Measurements from ENCODE around the gene CCM2L. TPM values are rescaled to one million over a fixed set of nuclear protein-coding genes. Genes with fewer than 3 reads are reported as not detected.

The CCM2L gene
- not detected in 2 replicates for total RNA-seq

- Mint-ChIP-seq H3K36me3 (ENCODE audit: low read depth) (no peaks in the 10 kb centered on the region), H3K27ac (no peak within 1 kb of the TSS), H3K4me3 (ENCODE audit: low read depth) (no peak within 1 kb of the TSS), H3K27me3 (ENCODE audit: low read depth) (peaks cover 11% of the 10 kb centered on the region), H3K9me3 (no peaks in the 10 kb centered on the region), H3K4me1 (ENCODE audit: low read depth) (peaks cover 3% of the 10 kb centered on the region)
- DNase-seq (ENCODE audit: low spot score) = no peak
- intact Hi-C loops (cut with micrococcal nuclease) = no loop called here
Measured at GRCh38 chr20:32010101-32010500, at the start of gene CCM2L. CCM2L (plus strand) TSS chr20:32010438; CDS start chr20:32010455, 17 bp downstream.

DNA sequence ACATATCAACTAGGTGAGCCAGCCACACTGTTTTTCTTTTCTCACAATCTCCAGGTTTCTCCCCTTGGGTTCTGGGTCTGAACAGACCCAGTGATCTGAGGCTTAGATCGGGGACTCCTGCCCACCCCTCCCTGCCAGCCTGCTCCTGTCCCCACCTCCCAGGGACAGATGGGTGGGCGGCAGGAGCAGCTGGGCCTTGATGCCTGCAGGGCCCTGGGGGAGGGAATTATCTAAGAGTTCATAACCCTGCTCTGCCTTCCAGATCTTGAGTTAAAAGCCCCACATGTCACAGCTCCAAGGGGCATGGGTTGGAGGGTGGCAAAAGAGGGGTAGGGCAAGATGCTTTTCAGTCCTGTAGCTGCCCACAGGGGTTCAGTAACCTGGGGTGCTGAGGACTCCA, 47.5 kb upstream of the CCM2L start:
- no peak for DNase-seq (ENCODE audit: low spot score)
- Mint-ChIP-seq H3K4me3 (ENCODE audit: low read depth) (no peak overlapping the region), H3K27ac (no peak overlapping the region), H3K4me1 (ENCODE audit: low read depth) (peaks cover 3% of the 10 kb centered on the region), H3K27me3 (ENCODE audit: low read depth) (peaks cover 30% of the 10 kb centered on the region), H3K36me3 (ENCODE audit: low read depth) (no peaks in the 10 kb centered on the region), H3K9me3 (no peaks in the 10 kb centered on the region)
- intact Hi-C loops (cut with micrococcal nuclease) = no loop called here

DNA sequence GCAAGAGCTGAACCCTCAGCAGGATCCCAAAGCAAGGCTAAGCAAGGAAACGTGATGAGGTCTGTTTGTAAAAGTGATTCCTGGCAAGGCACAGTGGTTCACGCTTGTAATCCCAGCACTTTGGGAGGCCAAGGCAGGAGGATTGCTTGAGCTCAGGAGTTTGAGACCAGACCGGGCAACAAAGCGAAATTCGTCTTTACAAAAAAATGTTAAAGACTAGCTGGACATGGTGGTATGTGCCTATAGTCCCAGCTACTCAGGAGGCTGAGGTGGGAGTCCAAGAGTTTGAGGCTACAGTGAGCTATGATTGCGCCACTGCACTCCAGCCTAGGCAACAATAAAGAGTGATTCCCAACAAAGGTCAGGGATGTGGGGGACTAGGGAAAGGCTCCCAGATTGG, 46.3 kb upstream of the CCM2L start:
- H3K4me1 Mint-ChIP-seq (ENCODE audit: low read depth) = peaks cover 5% of the 10 kb centered on the region
- no peak for DNase-seq (ENCODE audit: low spot score)
- H3K4me3 Mint-ChIP-seq (ENCODE audit: low read depth) = no peak overlapping the region
- intact Hi-C loops (cut with micrococcal nuclease) = no loop called here
- no peak overlapping the region for H3K27ac Mint-ChIP-seq
- H3K9me3 Mint-ChIP-seq = no peaks in the 10 kb centered on the region
- no peaks in the 10 kb centered on the region for H3K36me3 Mint-ChIP-seq (ENCODE audit: low read depth)
- peaks cover 32% of the 10 kb centered on the region for H3K27me3 Mint-ChIP-seq (ENCODE audit: low read depth)

DNA sequence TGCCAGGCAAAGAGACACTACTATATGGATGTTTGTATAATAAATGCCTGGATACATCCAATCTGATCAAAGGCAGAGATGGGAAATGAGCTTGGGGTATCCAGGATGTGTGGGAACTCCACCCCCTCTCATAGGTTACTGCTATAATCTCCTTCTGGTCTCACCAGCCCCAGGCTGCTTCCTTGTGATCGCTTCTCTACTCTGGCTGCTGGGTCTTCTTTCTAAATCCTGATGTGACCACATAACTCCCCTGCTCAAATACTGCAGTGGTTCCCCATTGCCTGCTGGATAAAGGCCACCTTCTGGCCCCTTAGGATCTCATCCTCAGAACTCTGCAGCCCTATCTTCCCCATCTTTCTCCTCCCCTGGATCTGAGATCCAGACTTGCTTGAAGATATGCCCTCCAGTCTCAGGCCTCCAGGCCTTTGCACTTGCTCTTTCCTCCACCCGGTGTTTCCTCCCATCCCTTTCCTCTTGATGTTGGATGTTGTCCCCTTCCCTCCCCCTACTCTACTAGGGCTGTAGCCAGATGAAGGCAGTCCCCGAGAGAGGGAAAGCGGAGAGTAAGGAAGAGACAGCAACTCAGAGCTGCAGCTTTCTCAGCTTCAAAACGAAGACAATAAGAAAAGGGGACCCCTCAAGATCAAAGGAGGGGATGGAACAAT, 43.1 kb upstream of the CCM2L start:
- no peaks in the 10 kb centered on the region for H3K9me3 Mint-ChIP-seq
- H3K27ac Mint-ChIP-seq = no peak overlapping the region
- H3K4me1 Mint-ChIP-seq (ENCODE audit: low read depth) = peaks cover 5% of the 10 kb centered on the region
- intact Hi-C loops (cut with micrococcal nuclease) = no loop called here
- peaks cover 30% of the 10 kb centered on the region for H3K27me3 Mint-ChIP-seq (ENCODE audit: low read depth)
- H3K4me3 Mint-ChIP-seq (ENCODE audit: low read depth) = peak overlapping the region; percentile 64
- H3K36me3 Mint-ChIP-seq (ENCODE audit: low read depth) = no peaks in the 10 kb centered on the region
- DNase-seq (ENCODE audit: low spot score) = no peak

- peaks cover 27% of the 10 kb centered on the region for H3K27me3 Mint-ChIP-seq (ENCODE audit: low read depth)
- DNase-seq (ENCODE audit: low spot score) = peak; percentile 14
Measured at GRCh38 chr20:31967830-31968249, 42.4 kb upstream of the CCM2L start, which contains the start of gene XKR7. XKR7 (plus strand) TSS chr20:31968151; CDS start chr20:31968176, 25 bp downstream.

DNA sequence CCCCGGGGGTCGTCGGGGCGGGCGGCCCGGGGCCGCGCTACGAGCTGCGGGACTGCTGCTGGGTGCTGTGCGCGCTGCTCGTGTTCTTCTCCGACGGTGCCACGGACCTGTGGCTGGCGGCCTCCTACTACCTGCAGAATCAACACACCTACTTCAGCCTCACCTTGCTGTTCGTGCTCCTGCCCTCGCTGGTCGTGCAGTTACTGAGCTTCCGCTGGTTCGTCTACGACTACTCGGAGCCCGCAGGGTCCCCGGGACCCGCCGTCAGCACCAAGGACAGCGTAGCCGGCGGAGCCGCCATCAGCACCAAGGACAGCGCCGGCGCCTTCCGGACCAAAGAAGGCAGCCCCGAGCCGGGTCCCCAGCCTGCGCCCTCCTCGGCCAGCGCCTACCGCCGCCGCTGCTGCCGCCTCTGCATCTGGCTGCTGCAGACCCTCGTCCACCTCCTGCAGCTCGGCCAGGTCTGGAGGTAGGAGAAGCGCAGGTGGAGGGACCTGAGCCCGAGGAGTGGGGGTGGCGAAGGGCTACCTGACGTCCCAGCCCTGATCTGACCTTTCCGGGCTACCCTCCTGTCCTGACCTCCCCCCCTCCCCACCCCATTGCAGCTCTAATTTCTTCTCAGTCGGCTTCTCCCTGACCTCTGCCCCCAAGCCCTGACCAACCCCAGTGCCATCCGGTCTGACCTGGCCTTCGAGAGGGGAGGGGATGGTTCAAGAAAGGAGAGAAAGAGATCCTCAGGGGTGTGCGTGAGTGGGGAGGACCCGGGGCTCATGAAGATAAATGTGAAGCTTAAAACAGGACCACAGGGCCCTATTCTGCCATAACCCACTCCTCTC, 41.7 kb upstream of the CCM2L start:
- no peaks in the 10 kb centered on the region for H3K36me3 Mint-ChIP-seq (ENCODE audit: low read depth)

More at GRCh38 chr20:31967830-31968249, 42.4 kb upstream of the CCM2L start, which contains the start of gene XKR7:
- Mint-ChIP-seq H3K27ac (no peak within 1 kb of the TSS), H3K9me3 (no peaks in the 10 kb centered on the region), H3K4me1 (ENCODE audit: low read depth) (peaks cover 5% of the 10 kb centered on the region), H3K4me3 (ENCODE audit: low read depth) (peak within 1 kb of the TSS; percentile 83), H3K36me3 (ENCODE audit: low read depth) (no peaks in the 10 kb centered on the region)
- intact Hi-C loops (cut with micrococcal nuclease) = no loop called here

GRCh38 chr20:31969991-31970390, 40.2 kb upstream of the CCM2L start:
- H3K4me3 Mint-ChIP-seq (ENCODE audit: low read depth) = no peak overlapping the region
- H3K27me3 Mint-ChIP-seq (ENCODE audit: low read depth) = peaks cover 20% of the 10 kb centered on the region

More for the DNA sequence above, 41.7 kb upstream of the CCM2L start:
- Mint-ChIP-seq H3K27ac (no peak overlapping the region), H3K4me1 (ENCODE audit: low read depth) (peaks cover 5% of the 10 kb centered on the region), H3K9me3 (no peaks in the 10 kb centered on the region), H3K27me3 (ENCODE audit: low read depth) (peaks cover 26% of the 10 kb centered on the region), H3K4me3 (ENCODE audit: low read depth) (peak overlapping the region; percentile 83)
- intact Hi-C loops (cut with micrococcal nuclease) = no loop called here
- peak; percentile 83 for DNase-seq (ENCODE audit: low spot score)

DNA sequence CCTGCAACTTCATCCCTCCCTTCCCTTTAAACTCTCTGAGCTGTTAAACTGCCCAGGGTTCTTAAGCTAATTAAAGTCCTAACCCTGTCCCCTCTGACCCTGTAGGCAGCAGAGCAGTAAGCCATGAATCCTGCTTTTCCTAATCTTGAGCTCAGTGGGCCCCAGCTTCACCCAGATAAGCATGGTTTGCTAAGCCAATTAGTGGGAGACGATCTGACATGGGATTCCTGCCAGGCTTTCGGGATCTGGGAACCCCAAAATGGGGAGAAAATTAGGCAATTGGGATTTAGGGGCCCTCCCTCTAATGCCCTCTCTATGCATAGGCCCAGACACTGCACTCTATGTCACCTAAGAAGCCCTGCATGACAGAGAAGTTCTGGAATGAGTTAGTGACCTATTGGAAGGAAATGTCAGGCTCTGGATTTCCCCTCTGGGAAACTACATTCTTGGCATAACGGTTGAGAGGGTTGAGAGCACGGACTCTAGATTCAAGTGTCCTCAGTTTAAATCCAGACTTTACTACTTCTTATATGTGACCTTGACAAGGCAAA, 37.7 kb upstream of the CCM2L start:
- Mint-ChIP-seq H3K4me3 (ENCODE audit: low read depth) (no peak overlapping the region), H3K27me3 (ENCODE audit: low read depth) (peaks cover 8% of the 10 kb centered on the region), H3K4me1 (ENCODE audit: low read depth) (peaks cover 2% of the 10 kb centered on the region), H3K9me3 (no peaks in the 10 kb centered on the region), H3K36me3 (ENCODE audit: low read depth) (no peaks in the 10 kb centered on the region), H3K27ac (no peak overlapping the region)
- DNase-seq (ENCODE audit: low spot score) = no peak
- intact Hi-C loops (cut with micrococcal nuclease) = no loop called here

More at GRCh38 chr20:31969991-31970390, 40.2 kb upstream of the CCM2L start:
- H3K27ac Mint-ChIP-seq = no peak overlapping the region
- no peaks in the 10 kb centered on the region for H3K9me3 Mint-ChIP-seq
- DNase-seq (ENCODE audit: low spot score) = no peak
- peaks cover 5% of the 10 kb centered on the region for H3K4me1 Mint-ChIP-seq (ENCODE audit: low read depth)
- intact Hi-C loops (cut with micrococcal nuclease) = no loop called here
- no peaks in the 10 kb centered on the region for H3K36me3 Mint-ChIP-seq (ENCODE audit: low read depth)

- Mint-ChIP-seq H3K4me1 (ENCODE audit: low read depth) (no peaks in the 10 kb centered on the region), H3K27me3 (ENCODE audit: low read depth) (peaks cover 5% of the 10 kb centered on the region), H3K36me3 (ENCODE audit: low read depth) (no peaks in the 10 kb centered on the region), H3K4me3 (ENCODE audit: low read depth) (no peak overlapping the region), H3K27ac (no peak overlapping the region), H3K9me3 (no peaks in the 10 kb centered on the region)
- intact Hi-C loops (cut with micrococcal nuclease) = no loop called here
- DNase-seq (ENCODE audit: low spot score) = no peak
Measured at GRCh38 chr20:31974296-31974695, 35.9 kb upstream of the CCM2L start.

GRCh38 chr20:31974951-31975487, 35.2 kb upstream of the CCM2L start:
- H3K4me1 Mint-ChIP-seq (ENCODE audit: low read depth) = no peaks in the 10 kb centered on the region
- H3K36me3 Mint-ChIP-seq (ENCODE audit: low read depth) = no peaks in the 10 kb centered on the region
- H3K9me3 Mint-ChIP-seq = no peaks in the 10 kb centered on the region
- no peak for DNase-seq (ENCODE audit: low spot score)
- intact Hi-C loops (cut with micrococcal nuclease) = no loop called here
- no peak overlapping the region for H3K4me3 Mint-ChIP-seq (ENCODE audit: low read depth)
- H3K27ac Mint-ChIP-seq = no peak overlapping the region
- peaks cover 3% of the 10 kb centered on the region for H3K27me3 Mint-ChIP-seq (ENCODE audit: low read depth)

DNA sequence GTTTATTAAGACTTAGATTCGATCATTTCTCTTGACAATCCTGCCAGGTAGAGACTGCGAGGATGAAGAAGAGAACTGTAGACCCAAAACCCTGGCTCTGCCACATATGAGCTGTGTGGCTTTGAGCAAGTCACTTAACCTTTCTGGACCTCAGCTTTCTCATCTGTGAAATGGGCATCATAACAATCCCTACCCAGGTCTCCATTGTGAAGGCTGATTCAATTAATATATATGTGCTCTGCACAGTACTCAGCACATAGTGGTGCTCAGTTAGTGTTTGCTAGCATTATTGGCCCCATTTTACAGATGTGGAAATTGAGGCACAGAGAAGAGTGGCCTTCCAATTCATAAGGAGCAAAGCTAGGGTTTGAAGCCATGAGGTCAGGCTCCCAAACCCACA, 34.4 kb upstream of the CCM2L start:
- Mint-ChIP-seq H3K36me3 (ENCODE audit: low read depth) (no peaks in the 10 kb centered on the region), H3K27ac (no peak overlapping the region), H3K27me3 (ENCODE audit: low read depth) (peaks cover 2% of the 10 kb centered on the region), H3K4me1 (ENCODE audit: low read depth) (no peaks in the 10 kb centered on the region), H3K9me3 (no peaks in the 10 kb centered on the region), H3K4me3 (ENCODE audit: low read depth) (no peak overlapping the region)
- intact Hi-C loops (cut with micrococcal nuclease) = no loop called here
- no peak for DNase-seq (ENCODE audit: low spot score)

GRCh38 chr20:31977080-31977479, 33.2 kb upstream of the CCM2L start:
- H3K27me3 Mint-ChIP-seq (ENCODE audit: low read depth) = peaks cover 2% of the 10 kb centered on the region
- no peak overlapping the region for H3K4me3 Mint-ChIP-seq (ENCODE audit: low read depth)

More at GRCh38 chr20:31977080-31977479, 33.2 kb upstream of the CCM2L start:
- DNase-seq (ENCODE audit: low spot score) = no peak
- intact Hi-C loops (cut with micrococcal nuclease) = no loop called here
- no peak overlapping the region for H3K27ac Mint-ChIP-seq
- no peaks in the 10 kb centered on the region for H3K9me3 Mint-ChIP-seq
- H3K36me3 Mint-ChIP-seq (ENCODE audit: low read depth) = no peaks in the 10 kb centered on the region
- no peaks in the 10 kb centered on the region for H3K4me1 Mint-ChIP-seq (ENCODE audit: low read depth)

Measured in activated T-helper 2 cell treated with anti-CD3 and anti-CD28 coated beads, Interferon-gamma antibody, Interleukin-2, Interleukin-4, amounts not matched to agents 10 μg/mL and 5 μg/mL and 100 μg/mL, durations not matched to agents 14 hours and 24 hours and 36 hours (primary cell).